ENCODE results near the gene MCM7. TPM values are rescaled to one million over a fixed set of nuclear protein-coding genes. Genes with fewer than 3 reads are reported as not detected.

Gene MCM7
- total RNA-seq: 28.6 and 31.2 TPM in 2 replicates

- peak; percentile 100 for DNase-seq (ENCODE audit: insufficient read length, low spot score, missing footprints)
- Histone ChIP-seq H3K36me3 (ENCODE audit: insufficient read depth, low read length) (peaks cover 47% of the 10 kb centered on the region), H3K27me3 (ENCODE audit: insufficient read depth, low read length) (no peaks in the 10 kb centered on the region), H3K4me2 (ENCODE audit: insufficient read depth, low read length) (peak within 1 kb of the TSS; percentile 97), H3K27ac (ENCODE audit: low read depth, low read length) (peak within 1 kb of the TSS; percentile 76), H3K79me2 (ENCODE audit: insufficient read depth, low read length) (peaks cover 42% of the 10 kb centered on the region), H3K4me3 (ENCODE audit: insufficient read depth, low read length) (peak within 1 kb of the TSS; percentile 90), H4K20me1 (ENCODE audit: insufficient read depth, low read length) (no peaks in the 10 kb centered on the region), H3K4me1 (ENCODE audit: insufficient read depth, low read length) (peaks cover 25% of the 10 kb centered on the region), H2AFZ (ENCODE audit: low read length) (peak within 1 kb of the TSS; percentile 74), H3K9me3 (ENCODE audit: low read depth, low read length) (no peaks in the 10 kb centered on the region)
- no peak for TF ChIP-seq CTCF (IDR thresholded peaks at IDR 0.05; ENCODE audit: extremely low read depth, low read depth, low read length)
These were observed at the start of gene MCM7, which contains the start of gene AP4M1 for GRCh38 chr7:100101016-100101862. MCM7 (minus strand) TSS chr7:100101397; CDS start chr7:100101294, 103 bp downstream. AP4M1 (plus strand) TSS chr7:100101643; CDS start chr7:100101715, 72 bp downstream.

GRCh38 chr7:100148559-100149328 lies 47.5 kb upstream of the MCM7 start, which contains the start of gene LAMTOR4:
LAMTOR4 (plus strand) TSS chr7:100148918; CDS start chr7:100148973, 55 bp downstream.
- DNase-seq (ENCODE audit: insufficient read length, low spot score, missing footprints): peak; percentile 98
- no peak for TF ChIP-seq CTCF (IDR thresholded peaks at IDR 0.05; ENCODE audit: extremely low read depth, low read depth, low read length)
- peaks cover 11% of the 10 kb centered on the region for H3K36me3 ChIP-seq (ENCODE audit: insufficient read depth, low read length)
- peak within 1 kb of the TSS; percentile 81 for H3K27ac ChIP-seq (ENCODE audit: low read depth, low read length)
- H4K20me1 ChIP-seq (ENCODE audit: insufficient read depth, low read length): peaks cover 3% of the 10 kb centered on the region
- peaks cover 9% of the 10 kb centered on the region for H3K4me1 ChIP-seq (ENCODE audit: insufficient read depth, low read length)
- peak within 1 kb of the TSS; percentile 98 for H2AFZ ChIP-seq (ENCODE audit: low read length)
- H3K9me3 ChIP-seq (ENCODE audit: low read depth, low read length): no peaks in the 10 kb centered on the region
- peak within 1 kb of the TSS; percentile 100 for H3K4me3 ChIP-seq (ENCODE audit: insufficient read depth, low read length)
- no peaks in the 10 kb centered on the region for H3K27me3 ChIP-seq (ENCODE audit: insufficient read depth, low read length)
- peaks cover 38% of the 10 kb centered on the region for H3K79me2 ChIP-seq (ENCODE audit: insufficient read depth, low read length)
- peak within 1 kb of the TSS; percentile 90 for H3K4me2 ChIP-seq (ENCODE audit: insufficient read depth, low read length)

- H3K4me3 ChIP-seq (ENCODE audit: insufficient read depth, low read length): peak overlapping the region; percentile 100
- H3K36me3 ChIP-seq (ENCODE audit: insufficient read depth, low read length): peaks cover 9% of the 10 kb centered on the region
- H4K20me1 ChIP-seq (ENCODE audit: insufficient read depth, low read length): no peaks in the 10 kb centered on the region
- no peak for DNase-seq (ENCODE audit: insufficient read length, low spot score, missing footprints)
- H3K4me2 ChIP-seq (ENCODE audit: insufficient read depth, low read length): peak overlapping the region; percentile 90
- no peak for TF ChIP-seq CTCF (IDR thresholded peaks at IDR 0.05; ENCODE audit: extremely low read depth, low read depth, low read length)
- no peaks in the 10 kb centered on the region for H3K9me3 ChIP-seq (ENCODE audit: low read depth, low read length)
- peaks cover 35% of the 10 kb centered on the region for H3K79me2 ChIP-seq (ENCODE audit: insufficient read depth, low read length)
- H3K27ac ChIP-seq (ENCODE audit: low read depth, low read length): no peak overlapping the region
- peaks cover 9% of the 10 kb centered on the region for H3K4me1 ChIP-seq (ENCODE audit: insufficient read depth, low read length)
- peak overlapping the region; percentile 77 for H2AFZ ChIP-seq (ENCODE audit: low read length)
- H3K27me3 ChIP-seq (ENCODE audit: insufficient read depth, low read length): no peaks in the 10 kb centered on the region
These were observed 47.0 kb upstream of the MCM7 start for GRCh38 chr7:100148225-100148558.
